RWPE2 (cell line): ENCODE results near the gene SLC38A1.
A peak's percentile ranks its signal among the peaks of the same experiment; 100 is the strongest.

Source experiments
- ATAC-seq: fragments of 200-7000 bp; cut with Tn5 transposase; 3 replicates; pipeline ENCODE4 v1.9.1; 2021; ENCODE audit warnings: low read depth
- DNase-seq: peaks from one replicate; pipeline ENCODE4 v3.0.0-alpha.2; 2020; ENCODE audit warnings: low spot score
- H3K27ac ChIP-seq: fragments of 450-650 bp; 2 replicates; pipeline ENCODE4 v1.5.1; 2017; ENCODE audit warnings: mild to moderate bottlenecking; ENCODE audit not compliant: poor library complexity, severe bottlenecking
- H3K27me3 ChIP-seq: fragments of 250-450 bp; sonication (Bioruptor Pico); 2 replicates; pipeline ENCODE4 v1.5.1; 2021; ENCODE audit warnings: mild to moderate bottlenecking, moderate library complexity; ENCODE audit not compliant: insufficient read depth, poor library complexity, severe bottlenecking
- H3K36me3 ChIP-seq: fragments of 250-450 bp; sonication (Bioruptor Pico); 2 replicates; pipeline ENCODE4 v1.5.1; 2020; ENCODE audit warnings: low read depth, mild to moderate bottlenecking, moderate library complexity
- H3K4me1 ChIP-seq: fragments of 250-450 bp; sonication (Bioruptor Pico); 2 replicates; pipeline ENCODE4 v1.5.1; 2021; ENCODE audit warnings: mild to moderate bottlenecking, moderate library complexity; ENCODE audit not compliant: insufficient read depth, poor library complexity, severe bottlenecking
- H3K4me3 ChIP-seq: fragments of 250-450 bp; sonication (Bioruptor Pico); 2 replicates; pipeline ENCODE4 v1.5.1; 2021; ENCODE audit warnings: mild to moderate bottlenecking, moderate library complexity; ENCODE audit not compliant: severe bottlenecking
- H3K9me3 ChIP-seq: fragments of 250-450 bp; sonication (Bioruptor Pico); 2 replicates; pipeline ENCODE4 v1.5.1; 2021; ENCODE audit warnings: mild to moderate bottlenecking, moderate library complexity; ENCODE audit not compliant: severe bottlenecking
- TF ChIP-seq, protein P1 (sequence below): fragments of 450-650 bp; IDR thresholded peaks from one replicate; pipeline ENCODE4 v1.5.1; 2017; ENCODE audit warnings: mild to moderate bottlenecking, moderate library complexity; ENCODE audit not compliant: poor library complexity, severe bottlenecking

Gene SLC38A1

DNA sequence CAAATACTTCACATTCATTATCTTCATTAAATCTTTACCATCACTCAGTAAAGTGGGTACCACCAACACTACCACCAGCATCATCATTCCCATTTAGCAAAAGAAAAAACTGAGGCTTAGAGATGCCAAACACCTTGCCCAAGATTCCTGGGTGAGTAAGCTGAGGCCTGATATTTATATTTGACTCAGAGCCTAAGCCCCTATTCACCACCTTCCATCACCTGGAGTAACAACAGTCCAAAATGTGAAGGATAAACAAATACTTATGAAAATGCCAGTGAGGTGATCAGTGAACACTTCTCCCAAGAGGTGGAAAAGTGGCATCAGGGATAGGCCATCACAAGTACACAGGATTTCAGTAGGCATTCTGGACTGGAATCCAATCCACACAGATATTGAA is 3.7 kb downstream of the SLC38A1 start:
- Histone ChIP-seq H3K9me3 (no peaks in the 10 kb centered on the region), H3K27ac (peak overlapping the region; percentile 96), H3K36me3 (peaks cover 79% of the 10 kb centered on the region), H3K4me3 (no peak overlapping the region), H3K27me3 (no peaks in the 10 kb centered on the region), H3K4me1 (peaks cover 61% of the 10 kb centered on the region)
- DNase-seq (no peak), ATAC-seq (no peak)
- TF ChIP-seq, protein P1, sequence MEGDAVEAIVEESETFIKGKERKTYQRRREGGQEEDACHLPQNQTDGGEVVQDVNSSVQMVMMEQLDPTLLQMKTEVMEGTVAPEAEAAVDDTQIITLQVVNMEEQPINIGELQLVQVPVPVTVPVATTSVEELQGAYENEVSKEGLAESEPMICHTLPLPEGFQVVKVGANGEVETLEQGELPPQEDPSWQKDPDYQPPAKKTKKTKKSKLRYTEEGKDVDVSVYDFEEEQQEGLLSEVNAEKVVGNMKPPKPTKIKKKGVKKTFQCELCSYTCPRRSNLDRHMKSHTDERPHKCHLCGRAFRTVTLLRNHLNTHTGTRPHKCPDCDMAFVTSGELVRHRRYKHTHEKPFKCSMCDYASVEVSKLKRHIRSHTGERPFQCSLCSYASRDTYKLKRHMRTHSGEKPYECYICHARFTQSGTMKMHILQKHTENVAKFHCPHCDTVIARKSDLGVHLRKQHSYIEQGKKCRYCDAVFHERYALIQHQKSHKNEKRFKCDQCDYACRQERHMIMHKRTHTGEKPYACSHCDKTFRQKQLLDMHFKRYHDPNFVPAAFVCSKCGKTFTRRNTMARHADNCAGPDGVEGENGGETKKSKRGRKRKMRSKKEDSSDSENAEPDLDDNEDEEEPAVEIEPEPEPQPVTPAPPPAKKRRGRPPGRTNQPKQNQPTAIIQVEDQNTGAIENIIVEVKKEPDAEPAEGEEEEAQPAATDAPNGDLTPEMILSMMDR, result no peak

DNA sequence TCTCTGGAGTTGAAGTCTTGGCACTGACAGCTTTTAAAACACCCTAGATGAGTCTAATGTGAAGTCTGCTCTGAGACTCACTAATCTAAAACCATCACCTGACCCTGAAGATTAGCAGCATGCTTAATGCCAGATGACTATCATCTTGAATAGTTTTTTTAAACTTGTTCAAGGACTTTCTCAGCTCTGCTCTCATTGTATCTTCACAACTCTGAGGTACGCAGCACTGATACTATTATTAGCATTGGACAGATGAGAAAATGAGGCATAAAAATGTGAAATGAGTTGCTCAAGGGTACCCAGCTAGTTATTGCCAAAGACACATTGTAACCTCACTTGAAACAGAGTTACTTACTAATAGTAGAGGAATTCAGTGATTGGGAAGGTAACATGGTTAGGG is 4.8 kb downstream of the SLC38A1 start:
- Histone ChIP-seq H3K4me3 (no peak overlapping the region), H3K9me3 (no peaks in the 10 kb centered on the region), H3K4me1 (peaks cover 67% of the 10 kb centered on the region), H3K27ac (peak overlapping the region; percentile 96), H3K27me3 (no peaks in the 10 kb centered on the region), H3K36me3 (peaks cover 90% of the 10 kb centered on the region)
- ATAC-seq (peak; percentile 3; the same call in 1 of the 3 replicates), DNase-seq (no peak)
- TF ChIP-seq, protein P1, result no peak

DNA sequence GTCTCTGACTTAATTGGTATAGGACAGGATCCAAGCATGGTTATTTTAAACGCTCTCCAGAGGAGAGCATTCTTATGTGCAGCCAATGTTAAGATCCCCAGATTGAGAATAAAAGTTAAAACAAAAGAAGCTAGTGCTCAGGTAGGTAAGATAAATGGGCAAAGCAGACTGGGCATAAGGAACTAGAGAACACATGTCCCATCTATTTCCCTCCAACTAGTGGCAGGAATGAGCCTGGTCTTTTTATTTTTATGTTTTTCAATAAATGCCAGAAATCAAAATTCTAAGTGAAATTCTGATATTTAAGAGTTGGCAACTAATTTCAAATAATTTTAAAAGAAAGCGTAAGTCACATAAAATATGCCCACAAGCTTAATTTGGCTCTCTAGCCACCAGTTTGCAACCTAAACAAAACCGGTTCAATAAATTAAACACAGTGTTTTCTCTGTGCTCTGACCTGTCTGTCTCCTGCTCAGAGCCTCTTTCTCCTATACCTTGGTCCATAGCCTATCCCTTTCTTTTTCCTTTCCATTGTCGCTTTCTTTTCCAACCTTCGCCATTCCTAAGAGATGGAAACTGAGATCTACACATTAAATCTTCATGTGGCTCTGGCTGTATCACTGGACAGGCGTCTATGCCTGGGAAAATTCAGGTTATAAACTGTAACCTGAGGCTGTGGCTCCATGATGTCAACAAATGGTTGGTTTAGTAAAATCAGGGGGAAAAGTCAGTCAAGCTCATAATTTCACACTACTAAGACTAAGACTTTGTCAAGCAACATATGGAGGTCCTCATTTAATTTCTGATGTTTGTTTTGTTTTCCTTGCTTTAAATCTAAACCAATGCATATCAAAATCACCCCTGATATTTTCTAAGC is 5.5 kb downstream of the SLC38A1 start:
- no peak for ATAC-seq
- peaks cover 67% of the 10 kb centered on the region for H3K4me1 ChIP-seq
- TF ChIP-seq, protein P1, result peak; percentile 15

DNA sequence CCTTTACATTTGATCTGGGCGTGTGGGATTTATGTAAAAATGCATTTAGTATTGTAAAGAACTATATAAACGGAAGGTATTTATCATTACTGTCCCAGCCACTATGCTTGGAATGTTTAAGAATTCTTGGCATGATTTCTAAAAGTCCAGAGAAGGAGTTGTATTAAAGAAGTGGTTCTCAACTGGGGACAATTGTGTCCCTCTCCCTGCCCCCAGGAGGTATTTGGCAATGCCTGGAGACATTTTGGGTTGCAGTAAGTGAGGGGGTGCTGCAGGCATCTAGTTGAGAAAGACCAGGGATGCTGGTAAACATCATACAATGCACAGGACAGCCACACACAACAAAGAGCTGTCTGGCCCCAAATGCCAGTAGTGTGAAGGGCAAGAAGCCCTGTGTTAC is 7.2 kb downstream of the SLC38A1 start:
- H3K27ac ChIP-seq, result peak overlapping the region; percentile 96
- DNase-seq, result no peak
- H3K9me3 ChIP-seq, result no peaks in the 10 kb centered on the region
- H3K4me1 ChIP-seq, result peaks cover 67% of the 10 kb centered on the region
- peaks cover 96% of the 10 kb centered on the region for H3K36me3 ChIP-seq
- no peak for ATAC-seq
- H3K27me3 ChIP-seq, result no peaks in the 10 kb centered on the region
- TF ChIP-seq, protein P1, result no peak
- H3K4me3 ChIP-seq, result no peak overlapping the region

More for the DNA sequence above, 5.5 kb downstream of the SLC38A1 start:
- peak overlapping the region; percentile 96 for H3K27ac ChIP-seq
- no peaks in the 10 kb centered on the region for H3K9me3 ChIP-seq
- no peaks in the 10 kb centered on the region for H3K27me3 ChIP-seq
- DNase-seq, result no peak
- H3K4me3 ChIP-seq, result no peak overlapping the region
- H3K36me3 ChIP-seq, result peaks cover 96% of the 10 kb centered on the region

DNA sequence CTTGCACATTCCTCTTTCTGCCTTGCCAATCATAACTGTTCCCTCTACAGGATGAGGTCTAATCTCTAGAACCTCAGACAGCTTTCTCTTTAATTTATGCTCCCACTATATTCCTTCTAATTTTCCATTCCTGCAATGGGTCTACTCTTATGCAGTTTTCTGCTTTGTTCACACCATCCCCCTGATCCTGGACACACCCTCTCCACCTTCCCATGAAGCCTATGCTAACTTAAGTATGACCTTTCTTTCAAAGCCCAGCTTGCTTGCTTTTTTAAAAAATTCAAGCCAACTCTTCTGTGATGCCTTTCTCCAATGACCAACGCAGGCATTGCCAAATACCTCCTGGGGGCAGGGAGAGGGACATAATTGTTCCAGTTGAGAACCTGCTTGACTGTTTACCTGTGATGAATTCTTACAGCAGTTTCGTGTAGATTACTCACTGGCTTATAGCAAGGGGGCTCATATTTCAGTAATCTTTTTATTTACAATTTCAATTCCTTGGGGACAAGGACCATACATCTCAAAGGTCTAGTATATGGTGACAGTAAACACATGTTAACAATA is 7.8 kb downstream of the SLC38A1 start:
- Histone ChIP-seq H3K4me1 (peaks cover 63% of the 10 kb centered on the region), H3K4me3 (no peak overlapping the region), H3K9me3 (no peaks in the 10 kb centered on the region), H3K27ac (peak overlapping the region; percentile 96), H3K36me3 (peaks cover 93% of the 10 kb centered on the region), H3K27me3 (no peaks in the 10 kb centered on the region)
- no peak for DNase-seq
- TF ChIP-seq, protein P1, result no peak
- ATAC-seq, result peak; percentile 76
